ENCODE results near the gene AFF3.

Gene AFF3

GRCh38 chr2:99805930-99806476 is 336.4 kb downstream of the AFF3 start:
- no peak for DNase-seq (ENCODE audit: low read depth)
- TF ChIP-seq CTCF (IDR thresholded peaks at IDR 0.05; ENCODE audit: insufficient read depth, low read depth, low read length, missing control alignments): no peak
- no peak overlapping the region for H3K4me3 ChIP-seq (ENCODE audit: low read length)

GRCh38 chr2:99803846-99804245 is 338.5 kb downstream of the AFF3 start:
- no peak overlapping the region for H3K4me3 ChIP-seq (ENCODE audit: low read length)
- TF ChIP-seq CTCF (IDR thresholded peaks at IDR 0.05; ENCODE audit: insufficient read depth, low read depth, low read length, missing control alignments): no peak
- no peak for DNase-seq (ENCODE audit: low read depth)

GRCh38 chr2:99802734-99803133 is 339.7 kb downstream of the AFF3 start:
- H3K4me3 ChIP-seq (ENCODE audit: low read length): no peak overlapping the region
- DNase-seq (ENCODE audit: low read depth): no peak

GRCh38 chr2:99801327-99801901 is 341.0 kb downstream of the AFF3 start:
- DNase-seq (ENCODE audit: low read depth): no peak
- no peak overlapping the region for H3K4me3 ChIP-seq (ENCODE audit: low read length)
- no peak for TF ChIP-seq CTCF (IDR thresholded peaks at IDR 0.05; ENCODE audit: insufficient read depth, low read depth, low read length, missing control alignments)

More at GRCh38 chr2:99802734-99803133, 339.7 kb downstream of the AFF3 start:
- no peak for TF ChIP-seq CTCF (IDR thresholded peaks at IDR 0.05; ENCODE audit: insufficient read depth, low read depth, low read length, missing control alignments)

GRCh38 chr2:99797475-99797874 is 344.9 kb downstream of the AFF3 start:
- no peak overlapping the region for H3K4me3 ChIP-seq (ENCODE audit: low read length)
- TF ChIP-seq CTCF (IDR thresholded peaks at IDR 0.05; ENCODE audit: insufficient read depth, low read depth, low read length, missing control alignments): no peak
- DNase-seq (ENCODE audit: low read depth): no peak

- H3K4me3 ChIP-seq (ENCODE audit: low read length): no peak overlapping the region
- DNase-seq (ENCODE audit: low read depth): no peak
- TF ChIP-seq CTCF (IDR thresholded peaks at IDR 0.05; ENCODE audit: insufficient read depth, low read depth, low read length, missing control alignments): no peak
Observed at GRCh38 chr2:99794414-99794813, 348.0 kb downstream of the AFF3 start.

- DNase-seq (ENCODE audit: low read depth): no peak
- no peak overlapping the region for H3K4me3 ChIP-seq (ENCODE audit: low read length)
- no peak for TF ChIP-seq CTCF (IDR thresholded peaks at IDR 0.05; ENCODE audit: insufficient read depth, low read depth, low read length, missing control alignments)
Observed at GRCh38 chr2:99793022-99793421, 349.4 kb downstream of the AFF3 start.
